HEK293 (cell line): Measurements from ENCODE around the gene GRM5.

Experiments
- ZNF133 ChIP-seq: fragments of 450-650 bp; formaldehyde crosslinking; IDR thresholded peaks from 2 replicates; pipeline ENCODE4 v1.5.1; 2016; ENCODE audit warnings: missing biosample characterization, missing genetic modification characterization
- ZNF292 ChIP-seq: fragments of 450-650 bp; formaldehyde crosslinking; IDR thresholded peaks from 2 replicates; pipeline ENCODE4 v1.5.1; 2016; ENCODE audit warnings: low read depth, missing biosample characterization, missing genetic modification characterization, borderline replicate concordance
- ZNF311 ChIP-seq: fragments of 450-650 bp; formaldehyde crosslinking; IDR thresholded peaks from 2 replicates; pipeline ENCODE4 v1.5.1; 2017; ENCODE audit warnings: missing biosample characterization, missing genetic modification characterization, borderline replicate concordance
- ZNF473 ChIP-seq: fragments of 450-650 bp; formaldehyde crosslinking; IDR thresholded peaks from 2 replicates; pipeline ENCODE4 v1.5.1; 2017; ENCODE audit warnings: missing biosample characterization, missing genetic modification characterization
- ZNF629 ChIP-seq: fragments of 450-650 bp; formaldehyde crosslinking; IDR thresholded peaks from 2 replicates; pipeline ENCODE4 v1.5.1; 2017; ENCODE audit warnings: missing biosample characterization, missing genetic modification characterization
- ZNF776 ChIP-seq: fragments of 450-650 bp; formaldehyde crosslinking; IDR thresholded peaks from 2 replicates; pipeline ENCODE4 v1.5.0; 2017; ENCODE audit warnings: missing biosample characterization, missing genetic modification characterization, borderline replicate concordance
- TF ChIP-seq, protein P1 (sequence below): fragments of 450-650 bp; formaldehyde crosslinking; IDR thresholded peaks from 2 replicates; pipeline ENCODE4 v1.5.1; 2016; ENCODE audit warnings: missing biosample characterization, missing genetic modification characterization
- TF ChIP-seq, protein P2 (sequence below): fragments of 450-650 bp; formaldehyde crosslinking; IDR thresholded peaks from 2 replicates; pipeline ENCODE4 v1.5.1; 2016; ENCODE audit warnings: missing biosample characterization, missing genetic modification characterization, low read depth

GRCh38 chr11:88680806-88681205 lies 385.0 kb downstream of the GRM5 start:
- TF ChIP-seq, protein P1, sequence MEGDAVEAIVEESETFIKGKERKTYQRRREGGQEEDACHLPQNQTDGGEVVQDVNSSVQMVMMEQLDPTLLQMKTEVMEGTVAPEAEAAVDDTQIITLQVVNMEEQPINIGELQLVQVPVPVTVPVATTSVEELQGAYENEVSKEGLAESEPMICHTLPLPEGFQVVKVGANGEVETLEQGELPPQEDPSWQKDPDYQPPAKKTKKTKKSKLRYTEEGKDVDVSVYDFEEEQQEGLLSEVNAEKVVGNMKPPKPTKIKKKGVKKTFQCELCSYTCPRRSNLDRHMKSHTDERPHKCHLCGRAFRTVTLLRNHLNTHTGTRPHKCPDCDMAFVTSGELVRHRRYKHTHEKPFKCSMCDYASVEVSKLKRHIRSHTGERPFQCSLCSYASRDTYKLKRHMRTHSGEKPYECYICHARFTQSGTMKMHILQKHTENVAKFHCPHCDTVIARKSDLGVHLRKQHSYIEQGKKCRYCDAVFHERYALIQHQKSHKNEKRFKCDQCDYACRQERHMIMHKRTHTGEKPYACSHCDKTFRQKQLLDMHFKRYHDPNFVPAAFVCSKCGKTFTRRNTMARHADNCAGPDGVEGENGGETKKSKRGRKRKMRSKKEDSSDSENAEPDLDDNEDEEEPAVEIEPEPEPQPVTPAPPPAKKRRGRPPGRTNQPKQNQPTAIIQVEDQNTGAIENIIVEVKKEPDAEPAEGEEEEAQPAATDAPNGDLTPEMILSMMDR (tag by site-specific recombination) = no peak
- no peak for TF ChIP-seq ZNF629
- TF ChIP-seq ZNF133 (tag by site-specific recombination) = no peak
- no peak for TF ChIP-seq ZNF292 (tag by site-specific recombination)
- no peak for TF ChIP-seq ZNF311 (tag by site-specific recombination)
- TF ChIP-seq, protein P2, sequence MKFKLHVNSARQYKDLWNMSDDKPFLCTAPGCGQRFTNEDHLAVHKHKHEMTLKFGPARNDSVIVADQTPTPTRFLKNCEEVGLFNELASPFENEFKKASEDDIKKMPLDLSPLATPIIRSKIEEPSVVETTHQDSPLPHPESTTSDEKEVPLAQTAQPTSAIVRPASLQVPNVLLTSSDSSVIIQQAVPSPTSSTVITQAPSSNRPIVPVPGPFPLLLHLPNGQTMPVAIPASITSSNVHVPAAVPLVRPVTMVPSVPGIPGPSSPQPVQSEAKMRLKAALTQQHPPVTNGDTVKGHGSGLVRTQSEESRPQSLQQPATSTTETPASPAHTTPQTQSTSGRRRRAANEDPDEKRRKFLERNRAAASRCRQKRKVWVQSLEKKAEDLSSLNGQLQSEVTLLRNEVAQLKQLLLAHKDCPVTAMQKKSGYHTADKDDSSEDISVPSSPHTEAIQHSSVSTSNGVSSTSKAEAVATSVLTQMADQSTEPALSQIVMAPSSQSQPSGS (tag by site-specific recombination) = no peak
- no peak for TF ChIP-seq ZNF473 (tag by site-specific recombination)
- TF ChIP-seq ZNF776 (tag by site-specific recombination) = no peak
